ENCODE measurements around the gene ST6GALNAC2.

DNA sequence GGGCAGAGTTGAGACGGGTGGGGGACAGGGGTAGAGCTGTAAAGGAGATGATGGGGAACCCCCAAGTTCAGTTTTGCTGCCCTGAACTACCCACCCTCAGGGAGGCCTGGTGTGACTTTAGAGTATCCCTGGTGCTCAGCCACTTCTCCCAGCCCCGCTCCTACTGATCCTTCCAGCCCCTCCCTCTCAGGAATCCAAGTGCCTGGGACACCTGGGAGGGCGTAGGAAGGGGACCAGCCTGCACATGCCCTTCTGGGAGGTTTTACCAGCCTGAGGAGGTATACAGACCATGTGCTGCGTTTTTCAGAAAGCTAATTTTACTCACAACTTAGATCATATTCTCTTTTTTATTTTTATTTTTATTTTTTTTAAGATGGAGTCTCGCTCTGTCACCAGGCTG is 4.1 kb downstream of the ST6GALNAC2 start:
- TF ChIP-seq CTCF (IDR thresholded peaks at IDR 0.05) = no peak
- no peak for TF ChIP-seq POLR2AphosphoS5 (IDR thresholded peaks at IDR 0.05; ENCODE audit: low read depth, low read length)

Measured in Panc1 (cell line).